HG02840 (cell line): ENCODE measurements around the gene EPHX1.
A peak's percentile ranks its signal among the peaks of the same experiment; 100 is the strongest.
"Not testable (repeated sequence)": the region's sequence is repeated elsewhere in the genome, so short reads cannot be mapped to it uniquely, and the experiment has no call there.

ENCODE experiments used
- ATAC-seq: cut with Tn5 transposase; IDR thresholded peaks from one replicate; pipeline ENCODE4 v1.9.1; 2021; ENCODE audit warnings: mild to moderate bottlenecking, moderate library complexity, moderate number of reproducible peaks; ENCODE audit not compliant: unreplicated experiment, low FRiP score

EPHX1 gene

DNA sequence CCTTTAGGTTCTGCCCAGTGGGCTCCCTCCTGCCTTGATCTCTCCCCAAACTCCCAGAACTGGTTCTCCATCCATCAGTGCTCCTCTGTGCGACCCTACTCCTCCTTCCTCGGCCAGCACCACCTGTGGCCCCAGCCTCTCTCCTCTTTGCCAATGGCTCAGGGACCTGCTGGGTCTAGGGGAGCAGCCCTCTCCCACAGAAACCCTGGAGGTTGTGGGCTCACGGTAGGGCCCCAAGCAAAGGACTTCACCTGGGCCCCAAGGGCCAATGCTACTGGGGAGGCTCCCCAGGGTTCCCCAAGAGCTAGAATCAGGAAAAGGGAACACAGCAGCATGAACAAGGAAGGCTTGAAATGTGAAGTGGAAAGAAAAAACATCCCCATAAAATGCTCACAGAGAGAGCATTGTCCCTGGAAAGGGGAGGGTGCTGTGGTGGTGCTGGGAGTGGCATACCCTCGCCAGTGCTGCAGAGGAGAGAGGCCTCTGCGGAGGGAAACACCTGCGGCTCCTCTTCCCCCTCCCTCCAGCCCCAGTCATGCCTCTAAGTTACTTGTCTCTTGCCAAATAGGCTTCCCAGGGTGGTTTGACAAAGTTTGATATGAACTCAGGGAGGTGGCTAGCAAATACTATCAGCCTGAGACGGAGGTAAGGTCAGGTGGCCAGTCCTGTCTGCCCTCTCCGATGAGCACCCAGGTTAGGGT, 69.7 kb downstream of the EPHX1 start:
- ATAC-seq: no peak

DNA sequence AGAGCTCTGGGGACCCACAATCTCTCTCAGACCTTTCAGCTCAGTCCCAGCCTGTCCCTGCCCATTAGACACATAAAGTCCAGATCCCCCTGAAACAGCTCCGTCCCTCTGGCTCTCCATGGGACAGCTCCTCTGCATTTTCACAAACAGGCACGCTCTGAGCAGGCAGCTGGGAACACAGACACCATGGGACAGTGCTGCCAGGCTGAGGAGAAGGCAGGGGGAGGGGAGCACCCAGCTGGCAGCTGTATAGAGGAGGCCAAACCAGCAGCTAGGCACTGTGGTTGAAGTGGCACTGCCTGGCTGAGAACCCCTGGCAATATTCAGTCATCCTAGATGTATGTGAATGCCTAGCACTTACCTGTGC, 70.3 kb downstream of the EPHX1 start:
- no peak for ATAC-seq

DNA sequence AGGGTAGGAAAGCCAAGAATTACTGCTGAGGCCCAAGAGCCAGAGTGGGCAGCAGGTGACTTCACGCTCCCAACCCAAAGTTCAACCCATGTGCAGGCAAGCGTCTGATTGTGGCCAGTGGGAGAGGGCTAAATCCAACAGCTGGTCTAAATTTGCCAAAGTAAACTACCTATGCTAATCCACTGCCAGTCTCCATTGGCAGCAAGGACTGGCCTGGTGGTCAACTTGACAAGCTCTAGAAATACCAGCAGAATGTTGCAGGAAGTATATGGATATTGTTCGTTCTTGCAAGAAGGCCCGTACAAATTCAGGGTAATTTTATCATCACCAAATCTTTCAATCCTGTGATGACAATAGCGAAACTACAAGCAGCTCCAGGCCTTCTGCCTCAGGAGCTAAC, 70.7 kb downstream of the EPHX1 start:
- ATAC-seq: no peak

DNA sequence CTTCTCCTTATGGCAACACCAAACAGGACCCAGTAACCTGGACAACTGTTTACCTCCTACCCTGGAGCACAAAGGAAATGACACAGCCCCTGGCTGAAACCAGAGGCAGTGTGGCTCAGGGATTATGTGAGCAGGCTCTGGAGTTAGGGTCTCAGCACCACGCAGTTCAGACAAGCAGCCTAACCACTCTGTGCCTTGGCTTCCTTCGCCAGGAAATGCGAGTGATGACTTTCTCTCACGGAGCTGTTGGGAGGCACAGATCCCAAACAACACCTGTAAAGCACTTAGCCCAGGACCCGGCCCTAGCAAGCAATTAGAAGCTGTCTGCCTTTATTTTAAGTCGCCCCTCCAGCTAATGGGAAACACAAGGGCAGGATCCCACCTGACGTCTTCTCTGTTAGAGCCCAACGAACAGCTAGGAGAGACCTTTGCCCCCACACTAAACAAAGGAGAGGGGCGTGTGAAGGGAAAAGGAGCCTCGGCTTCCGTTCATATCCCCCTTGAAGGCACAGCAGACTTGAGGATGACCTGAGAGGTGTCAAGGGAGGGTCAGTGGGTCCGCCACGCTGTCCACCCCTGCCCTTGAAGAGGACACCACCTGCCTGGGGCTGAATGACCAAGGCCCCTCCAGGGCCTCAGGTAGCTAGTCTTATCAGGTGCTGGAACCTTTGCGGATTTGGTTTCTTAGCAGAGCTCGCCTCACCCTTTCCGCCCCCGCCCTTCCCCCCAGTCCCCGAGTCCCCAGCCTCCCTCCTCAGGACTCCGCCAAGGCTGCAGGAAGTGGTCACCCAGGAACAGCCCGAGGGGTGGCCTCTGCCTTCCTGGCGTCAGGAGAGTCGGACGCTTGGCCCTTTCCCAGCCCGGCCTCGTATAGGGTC, 71.4 kb downstream of the EPHX1 start:
- ATAC-seq: peak; percentile 16

DNA sequence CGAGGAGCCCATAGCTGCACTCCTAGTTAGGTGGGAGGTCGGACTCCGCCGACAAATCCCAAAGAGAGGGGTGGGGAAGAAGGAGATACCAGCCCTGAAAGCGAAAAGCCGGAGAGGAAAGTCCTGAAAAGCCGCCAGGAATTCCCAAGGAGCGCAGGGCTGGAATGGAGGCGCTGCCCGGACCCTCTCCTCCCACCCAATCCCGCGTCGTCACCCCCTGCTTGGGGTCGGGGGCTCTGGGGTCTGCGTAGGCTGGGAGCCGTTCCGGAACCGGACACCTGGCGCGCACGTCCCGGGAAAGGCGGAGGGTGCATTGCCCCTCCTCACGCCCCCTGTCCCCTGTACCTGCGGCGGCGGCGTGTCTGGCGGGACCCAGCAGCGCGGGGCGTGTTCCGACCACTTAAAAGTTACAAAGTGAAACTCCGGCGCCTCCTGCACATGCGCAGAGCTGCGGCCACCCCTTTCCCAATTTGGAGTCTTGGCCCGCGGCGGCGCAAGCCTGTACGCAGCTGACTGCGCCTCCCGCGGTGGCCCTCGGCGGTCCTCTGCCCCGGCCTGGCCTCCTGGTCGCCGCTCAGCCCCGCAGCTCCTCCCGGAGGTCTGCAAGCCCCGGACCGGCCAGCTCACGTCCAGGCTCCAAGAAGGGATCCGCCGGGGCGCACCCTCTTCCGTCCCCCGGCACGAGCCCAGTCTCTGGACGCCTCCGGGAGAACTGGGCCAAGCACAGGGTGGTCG, 72.2 kb downstream of the EPHX1 start, which contains the start of gene TMEM63A:
Gene TMEM63A (minus strand): TSS at position 422 of the 735 bp plus-strand sequence. CDS start 4,800 bp downstream, outside the sequence.
- peak; percentile 75 for ATAC-seq

DNA sequence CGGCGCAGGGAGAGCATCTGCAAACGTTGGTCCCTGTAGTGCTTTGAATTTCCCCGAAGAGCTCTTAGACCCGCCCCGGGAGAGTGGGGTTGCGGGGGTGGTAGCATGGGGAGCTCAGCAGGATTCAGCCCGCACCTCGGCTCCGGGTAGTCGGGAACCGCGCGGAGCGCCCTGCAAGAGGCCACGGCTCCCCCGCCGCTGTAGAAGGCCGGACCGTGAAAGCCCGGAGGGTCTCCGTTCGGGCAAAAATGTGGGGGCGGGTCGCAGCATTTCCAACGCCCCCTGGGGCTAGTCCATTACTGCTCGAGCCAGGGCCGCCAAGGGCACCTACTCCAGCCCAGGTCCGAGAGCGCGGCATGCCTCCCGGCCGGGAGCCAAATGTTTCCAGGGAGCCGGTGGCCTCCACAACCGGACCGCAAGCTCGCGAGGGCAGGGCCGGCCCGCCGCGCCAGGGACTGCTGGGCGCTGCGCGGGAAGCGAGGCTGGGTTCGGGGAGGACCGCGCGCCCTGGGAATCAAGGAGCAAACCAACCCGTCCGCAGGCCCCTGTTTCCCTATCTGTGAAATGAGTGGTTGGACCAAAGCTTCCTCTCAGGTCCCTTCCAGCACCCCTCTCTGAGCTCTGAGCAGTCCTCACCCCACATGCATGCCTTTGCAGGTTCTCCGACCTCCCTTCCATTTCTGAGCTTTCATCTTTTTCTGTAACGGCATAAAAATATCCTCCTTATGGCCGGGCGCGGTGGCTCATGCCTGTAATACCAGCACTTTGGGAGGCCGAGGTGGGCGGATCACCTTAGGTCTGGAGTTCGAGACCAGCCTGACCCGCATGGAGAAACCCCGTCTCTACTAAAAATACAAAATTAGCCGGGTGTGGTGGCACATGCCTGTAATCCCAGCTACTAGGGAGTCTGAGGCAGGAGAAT, 73.0 kb downstream of the EPHX1 start:
- peak; percentile 32 for ATAC-seq

DNA sequence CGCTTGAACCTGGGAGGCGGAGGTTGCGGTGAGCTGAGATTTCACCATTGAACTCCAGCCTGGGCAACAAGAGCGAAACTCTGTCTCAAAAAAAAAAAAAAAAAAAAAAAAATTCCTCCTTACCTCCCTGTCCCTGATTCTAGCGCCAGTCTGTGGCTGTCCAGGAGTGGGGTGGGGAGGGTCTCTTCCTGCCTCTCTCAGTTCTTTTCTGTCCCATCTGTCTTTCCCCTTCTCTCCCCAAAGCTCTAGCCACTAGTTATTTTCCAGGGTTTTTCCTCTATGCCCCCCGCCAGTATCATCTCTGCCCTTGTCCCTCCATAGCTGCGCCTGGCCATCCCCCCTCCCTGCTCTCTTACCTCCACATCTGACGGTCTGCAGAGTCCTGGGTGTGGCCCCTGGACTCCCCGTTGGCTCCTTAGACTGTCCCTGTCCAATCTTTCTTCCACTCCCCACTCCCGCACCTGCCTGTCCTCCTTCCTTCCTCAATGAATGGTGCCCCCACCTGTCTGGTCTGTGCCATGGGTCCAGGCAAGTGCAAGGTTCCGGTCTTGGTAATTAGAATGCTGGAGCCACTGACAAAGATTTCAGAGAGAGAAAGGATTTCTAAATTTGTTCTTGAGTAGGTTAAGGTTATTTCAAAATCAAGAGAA, 73.8 kb downstream of the EPHX1 start:
- ATAC-seq: no peak

DNA sequence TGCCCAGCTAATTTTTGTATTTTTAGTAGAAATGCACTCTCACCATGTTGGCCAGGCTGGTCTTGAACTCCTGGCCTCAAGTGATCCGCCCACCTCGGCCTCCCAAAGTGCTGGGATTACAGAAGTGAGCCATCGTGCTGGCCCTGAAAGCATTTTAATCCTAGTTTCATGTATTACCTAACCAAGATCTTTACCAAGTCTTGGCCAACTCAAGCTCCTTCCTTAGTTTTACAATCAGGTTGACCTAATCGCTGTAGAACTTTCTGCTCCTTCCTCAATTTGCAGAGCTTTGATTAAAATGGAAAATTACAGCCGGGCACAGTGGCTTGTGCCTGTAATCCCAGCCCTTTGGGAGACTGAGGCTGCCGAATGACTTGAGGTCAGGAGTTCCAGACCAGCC, 75.4 kb downstream of the EPHX1 start:
- no peak for ATAC-seq

DNA sequence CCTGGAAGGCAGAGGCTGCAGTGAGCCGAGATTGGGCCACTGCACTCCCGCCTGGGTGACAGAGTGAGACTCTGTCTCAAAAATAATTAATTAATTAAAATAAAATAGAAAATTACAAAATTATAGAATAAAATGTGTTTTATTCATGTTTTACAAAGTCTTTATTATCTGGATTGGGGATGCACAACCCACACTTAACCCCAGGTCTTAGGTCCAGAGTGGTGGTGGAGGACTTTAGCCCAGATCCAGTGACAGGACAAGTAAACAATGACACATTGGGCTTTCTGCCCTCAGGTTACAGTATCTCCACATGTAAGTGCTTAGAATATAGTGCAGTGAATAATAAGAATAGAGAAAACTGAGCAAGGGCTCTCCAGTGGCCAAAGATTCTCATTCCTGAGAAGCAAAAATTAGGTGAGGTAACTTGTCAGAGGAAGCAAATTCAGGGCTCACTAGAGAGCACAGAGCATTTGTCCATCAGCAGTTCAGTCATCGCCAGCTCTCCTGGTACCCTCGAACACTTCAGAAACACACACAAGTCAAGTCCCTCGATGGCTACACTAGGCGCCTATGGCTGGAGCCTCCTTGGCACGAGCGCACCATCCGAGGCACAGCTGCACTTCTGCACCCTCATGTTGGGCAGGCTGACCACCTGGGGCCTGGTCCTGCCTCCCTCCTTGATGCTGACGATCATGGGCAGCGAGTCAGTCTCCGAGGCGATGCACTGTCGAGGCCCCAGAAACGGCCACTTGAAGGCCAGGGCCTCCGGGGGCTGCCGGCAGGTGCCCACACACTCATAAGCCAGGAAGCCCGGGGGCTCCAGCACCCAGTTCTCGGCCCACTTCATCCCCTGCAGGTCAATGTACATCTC, 76.5 kb downstream of the EPHX1 start:
- ATAC-seq: no peak

DNA sequence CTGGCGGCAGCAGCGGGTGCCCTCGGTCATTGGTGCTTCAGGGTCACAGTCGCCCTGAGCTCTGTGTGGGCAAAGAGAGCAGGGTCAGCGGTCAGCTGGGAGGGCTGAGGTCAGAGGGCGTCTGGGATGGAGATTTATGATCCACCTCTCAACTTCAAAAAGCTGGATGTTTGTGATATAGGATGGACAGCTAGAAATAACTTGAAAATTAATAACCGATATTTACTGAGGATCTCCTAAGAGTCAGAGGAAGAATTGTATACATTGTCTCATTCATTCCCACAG, 77.0 kb downstream of the EPHX1 start:
- no peak for ATAC-seq

DNA sequence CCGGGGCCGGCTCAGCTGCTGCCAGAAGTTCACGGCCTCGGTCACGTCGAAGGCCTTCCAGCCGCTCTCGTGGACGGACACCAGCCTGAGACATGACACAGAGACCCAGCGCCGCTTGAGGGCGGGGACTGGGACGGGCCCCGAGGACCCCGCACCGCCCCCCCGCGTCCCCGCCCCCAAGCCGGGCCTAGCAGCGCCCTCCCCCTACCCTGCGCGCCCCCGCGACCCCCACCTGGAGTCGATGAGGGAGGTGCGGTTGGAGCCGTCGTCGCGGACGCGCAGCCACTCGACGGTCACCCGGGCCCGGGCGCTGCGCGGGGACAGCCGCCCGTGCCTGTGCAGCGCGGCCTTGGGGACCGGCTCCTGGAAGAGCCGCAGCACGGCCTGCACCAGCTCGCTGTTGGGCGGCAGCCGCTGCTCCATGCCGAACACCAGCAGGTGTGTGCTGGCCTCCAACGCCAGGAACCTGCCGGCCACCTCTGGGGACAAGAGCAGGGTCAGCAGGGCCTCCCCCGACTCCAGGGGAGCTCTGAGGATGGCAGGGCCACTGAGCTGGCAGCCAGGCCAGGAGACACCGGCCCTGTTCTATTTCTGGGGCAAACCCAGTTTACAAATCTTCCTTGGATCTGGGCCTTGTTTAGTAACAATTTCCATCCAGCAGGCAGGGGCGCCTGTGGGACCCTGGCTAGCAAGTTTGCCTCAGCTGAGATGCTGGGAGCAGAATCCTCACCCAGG, 77.8 kb downstream of the EPHX1 start:
- ATAC-seq: not testable (repeated sequence)

DNA sequence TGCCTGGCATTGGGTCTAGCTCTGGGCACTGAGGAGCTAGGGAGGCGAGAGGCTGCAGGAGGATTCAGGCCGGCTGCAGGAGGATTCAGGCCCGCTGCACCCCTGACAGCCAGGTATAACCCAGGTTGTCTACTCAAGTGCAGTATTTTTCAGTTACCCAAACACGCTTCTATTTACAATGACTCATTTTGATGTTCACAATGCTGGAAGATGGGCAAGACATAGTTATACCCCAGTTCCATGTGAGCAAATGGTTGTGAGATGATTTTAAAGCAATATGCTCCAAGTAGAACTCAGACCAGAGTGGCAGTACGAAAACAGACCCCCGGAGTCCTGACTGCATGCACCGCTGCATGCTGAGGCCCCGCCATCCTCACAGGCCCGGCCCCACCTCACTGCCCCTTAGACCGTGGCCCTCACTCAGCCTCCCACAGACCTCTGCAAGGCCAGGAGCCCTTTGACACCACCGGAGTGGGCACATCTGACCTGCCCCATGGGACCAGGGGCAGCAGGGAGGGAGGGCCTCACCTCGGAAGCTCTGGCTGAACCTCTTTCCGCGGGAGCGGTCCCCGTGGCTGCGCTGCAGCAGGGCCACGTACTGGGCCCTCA, 78.5 kb downstream of the EPHX1 start:
- no peak for ATAC-seq

DNA sequence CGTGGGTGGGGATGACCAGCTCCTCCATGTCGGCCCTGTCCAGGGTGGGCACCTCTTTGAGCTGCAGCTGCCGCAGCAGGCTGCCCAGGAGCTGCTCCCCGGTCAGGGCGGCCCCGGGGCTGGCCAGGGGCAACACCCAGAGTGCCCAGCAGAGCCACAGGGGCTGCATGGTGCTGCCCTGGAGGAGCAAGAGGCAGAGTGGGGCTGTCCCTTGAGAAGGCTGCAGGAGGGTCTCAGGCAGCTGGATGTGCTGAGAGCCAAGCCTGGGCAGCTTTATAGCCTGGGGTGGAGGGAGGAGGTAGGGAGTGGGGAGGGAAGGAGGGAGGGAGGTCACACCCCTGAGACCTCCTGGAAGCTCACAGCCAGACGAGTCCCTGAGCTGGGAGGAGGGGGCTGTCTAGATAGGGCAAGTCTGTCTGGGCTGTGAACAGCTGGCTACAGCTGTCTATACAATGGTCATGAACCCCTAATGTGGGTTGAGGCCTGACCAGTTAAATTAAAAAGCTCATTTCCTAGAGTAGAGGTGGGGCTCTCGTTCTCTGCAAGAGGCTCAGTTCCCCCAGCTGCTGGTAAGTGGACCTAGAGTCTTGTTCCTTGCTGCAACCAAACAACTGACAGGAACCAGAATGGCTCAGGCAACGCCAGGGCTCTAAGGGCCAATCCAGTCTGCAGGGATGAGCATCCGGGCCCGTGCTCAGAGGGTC, 79.1 kb downstream of the EPHX1 start, which contains the start of gene LEFTY1:
Gene LEFTY1 (minus strand): TSS at position 249 of the 704 bp plus-strand sequence. CDS start 80 bp downstream, at position 169.
- no peak for ATAC-seq

DNA sequence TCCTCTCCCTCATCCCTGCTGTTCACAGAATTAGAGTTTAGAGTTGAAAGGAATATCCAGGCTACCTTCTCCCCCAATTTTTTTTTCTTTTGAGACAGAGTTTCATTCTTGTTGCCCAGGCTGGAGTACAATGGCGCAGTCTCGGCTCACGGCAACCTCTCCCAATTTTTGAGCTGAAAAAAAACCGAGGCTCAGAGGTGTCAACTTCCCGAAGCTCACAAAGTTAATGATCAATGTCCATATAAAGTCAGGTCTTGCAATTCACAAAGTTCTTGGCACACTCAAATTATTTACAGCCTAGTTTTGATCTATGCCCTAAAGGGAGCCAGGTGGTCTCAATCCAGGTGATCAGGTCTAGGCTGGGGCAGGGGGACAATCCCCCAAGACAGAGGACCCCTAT, 79.8 kb downstream of the EPHX1 start:
- no peak for ATAC-seq

DNA sequence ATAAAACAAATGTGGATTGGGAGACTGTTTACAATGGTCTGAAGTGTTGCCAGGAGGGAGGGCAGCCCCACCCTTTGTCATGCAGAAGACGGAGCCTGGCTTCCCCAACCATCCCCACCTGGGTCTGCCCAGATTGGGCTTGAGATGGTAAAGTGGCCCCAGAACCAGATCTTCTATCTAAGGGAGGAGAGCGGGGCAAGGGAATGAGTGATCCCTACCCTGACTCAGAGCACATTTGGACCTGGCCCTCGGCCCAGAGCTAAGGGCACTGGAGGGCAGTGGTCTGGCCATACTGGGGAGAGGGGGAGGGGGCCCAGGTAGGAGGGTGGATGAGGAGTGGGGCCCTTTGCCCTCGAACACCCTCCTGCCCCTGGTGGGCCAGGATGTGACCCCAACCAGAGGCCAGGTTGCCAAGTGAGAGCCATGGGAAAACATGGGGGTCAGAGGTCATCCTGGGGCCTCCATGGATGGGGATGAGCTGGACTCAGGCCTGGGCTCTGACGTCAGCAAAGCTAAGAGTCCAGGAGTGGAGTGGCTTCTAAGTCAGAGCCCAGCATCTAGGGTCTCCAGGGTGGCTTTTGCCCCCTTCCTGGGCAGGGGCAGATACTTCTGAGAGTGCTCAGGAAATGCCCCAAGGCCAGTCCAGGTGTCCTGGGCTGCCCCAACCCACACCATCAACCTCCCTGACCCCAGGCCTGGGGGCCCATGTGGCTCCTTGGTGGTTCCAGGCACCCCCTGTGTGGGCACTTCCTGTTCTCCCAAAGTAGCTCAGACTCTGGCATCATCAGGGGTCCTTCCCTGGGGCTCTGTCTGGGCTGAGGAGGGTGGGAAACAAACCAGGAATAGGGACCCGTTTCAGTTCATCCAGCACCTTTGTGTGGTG, 80.7 kb downstream of the EPHX1 start:
- no peak for ATAC-seq
